ENCODE measurements around the gene LMO3. TPM values are rescaled to one million over a fixed set of nuclear protein-coding genes. Genes with fewer than 3 reads are reported as not detected.
A peak's percentile ranks its signal among the peaks of the same experiment; 100 is the strongest.

The LMO3 gene
- total and polyA plus RNA-seq, 2 of the 4 experiments (the other 2 are of a cell fraction) = 0.54 to 0.84 TPM

- Histone ChIP-seq H4K8ac (ENCODE audit: low read depth in 2 of 2, low read length in 2 of 2) (no peak overlapping the region), H4K91ac (ENCODE audit: insufficient read depth, low read depth, low read length) (no peak overlapping the region), H2AK5ac (ENCODE audit: low read depth, low read length) (no peak overlapping the region), H3K36me3 (ENCODE audit: control insufficient read depth, insufficient read depth, low read length) (no peaks in the 10 kb centered on the region), H2AK9ac (replicated peaks; ENCODE audit: low read depth, low read length, poor library complexity) (no peak overlapping the region), H4K20me1 (ENCODE audit: insufficient read depth, low read length) (no peaks in the 10 kb centered on the region), H3K9me3 (ENCODE audit: control insufficient read depth, insufficient read depth, low read length) (no peaks in the 10 kb centered on the region), H3K56ac (ENCODE audit: extremely low read depth, insufficient read depth, low read length) (no peak overlapping the region), H4K5ac (ENCODE audit: low read depth, low read length) (no peak overlapping the region), H3K14ac (replicated peaks; ENCODE audit: low read depth, low read length) (no peak overlapping the region), H3K9me1 (ENCODE audit: insufficient read depth, low read length) (no peaks in the 10 kb centered on the region; the same call in 1 of the 2 replicates), H3K4ac (ENCODE audit: low read depth, low read length) (no peak overlapping the region), H2BK20ac (ENCODE audit: low read depth, low read length) (no peak overlapping the region), H3K27me3 (ENCODE audit: control insufficient read depth, insufficient read depth, low read length) (peaks cover 26% of the 10 kb centered on the region), H2BK15ac (ENCODE audit: low read depth, low read length) (no peak overlapping the region), H3K23ac (ENCODE audit: low read depth, low read length) (no peak overlapping the region; the same call in 1 of the 2 replicates), H2AFZ (replicated peaks; ENCODE audit: low read length, poor library complexity) (peak overlapping the region; percentile 80), H2BK5ac (ENCODE audit: low read depth, low read length, poor library complexity, severe bottlenecking) (no peak overlapping the region), H3K4me3 (ENCODE audit: insufficient read depth, low read depth, low read length) (peak overlapping the region; percentile 62), H3K18ac (ENCODE audit: low read depth, low read length) (no peak overlapping the region), H3K4me2 (ENCODE audit: low read depth, low read length) (peak overlapping the region; percentile 97), H2BK120ac (ENCODE audit: low read depth, low read length) (no peak overlapping the region), H3K9ac (ENCODE audit: low read depth, low read length) (peak overlapping the region; percentile 42), H3K27ac (ENCODE audit: insufficient read depth, low read length) (no peak overlapping the region), H3K4me1 (ENCODE audit: control insufficient read depth, insufficient read depth, low read length) (peaks cover 2% of the 10 kb centered on the region; the same call in 1 of the 2 replicates), H3K79me1 (ENCODE audit: low read depth in 1 of 2, low read length in 2 of 2) (no peaks in the 10 kb centered on the region)
- in situ Hi-C loops (cut with MboI; ENCODE audit: low sequenced_read_pairs) (no loop called here), dilution Hi-C loops (cut with HindIII; ENCODE audit: low sequenced_read_pairs, unreplicated experiment) (no loop called here), intact Hi-C loops (cut with micrococcal nuclease) (loop anchor here (2.0 to 5.0 kb wide), 3 partner anchors 220 to 624 kb away; no protein-coding TSS in a partner anchor)
- ATAC-seq (ENCODE audit: low read depth) (peak; percentile 69), DNase-seq (peak; percentile 27)
- BruUV-seq (replicated peaks) = no TSS peak
- ChIA-PET POLR2A (ENCODE audit: unreplicated experiment) (no interaction called here), CTCF (interaction anchor here (0.6 to 1.5 kb wide), 2 partner anchors 131 to 1058 kb away, joined by 3 to 4 read pairs; no protein-coding TSS in a partner anchor)
- 5% methylated on average over 4 of the region's 26 CpGs; no CpG with 5 or more reads in 1 of the 2 experiments for WGBS, 2 experiments (ENCODE audit: extremely low coverage in 2 of 2, insufficient read length in 1 of 2)
- TF ChIP-seq POLR2A (IDR thresholded peaks at IDR 0.05; ENCODE audit: low read depth, low read length) = no peak
- TF ChIP-seq SMC3 (IDR thresholded peaks at IDR 0.05; ENCODE audit: low read depth, low read length) = no peak
- no peak for TF ChIP-seq ELK1 (IDR thresholded peaks at IDR 0.05; ENCODE audit: borderline replicate concordance, low read depth, low read length)
- no peak for TF ChIP-seq RFX5 (IDR thresholded peaks at IDR 0.05; ENCODE audit: low read depth, low read length)
- TF ChIP-seq, protein P1, sequence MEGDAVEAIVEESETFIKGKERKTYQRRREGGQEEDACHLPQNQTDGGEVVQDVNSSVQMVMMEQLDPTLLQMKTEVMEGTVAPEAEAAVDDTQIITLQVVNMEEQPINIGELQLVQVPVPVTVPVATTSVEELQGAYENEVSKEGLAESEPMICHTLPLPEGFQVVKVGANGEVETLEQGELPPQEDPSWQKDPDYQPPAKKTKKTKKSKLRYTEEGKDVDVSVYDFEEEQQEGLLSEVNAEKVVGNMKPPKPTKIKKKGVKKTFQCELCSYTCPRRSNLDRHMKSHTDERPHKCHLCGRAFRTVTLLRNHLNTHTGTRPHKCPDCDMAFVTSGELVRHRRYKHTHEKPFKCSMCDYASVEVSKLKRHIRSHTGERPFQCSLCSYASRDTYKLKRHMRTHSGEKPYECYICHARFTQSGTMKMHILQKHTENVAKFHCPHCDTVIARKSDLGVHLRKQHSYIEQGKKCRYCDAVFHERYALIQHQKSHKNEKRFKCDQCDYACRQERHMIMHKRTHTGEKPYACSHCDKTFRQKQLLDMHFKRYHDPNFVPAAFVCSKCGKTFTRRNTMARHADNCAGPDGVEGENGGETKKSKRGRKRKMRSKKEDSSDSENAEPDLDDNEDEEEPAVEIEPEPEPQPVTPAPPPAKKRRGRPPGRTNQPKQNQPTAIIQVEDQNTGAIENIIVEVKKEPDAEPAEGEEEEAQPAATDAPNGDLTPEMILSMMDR (conservative IDR thresholded peaks at IDR 0.05; ENCODE audit: low read depth, low read length) = no peak
- no peak for TF ChIP-seq MAZ (IDR thresholded peaks at IDR 0.05; ENCODE audit: borderline replicate concordance, low read depth, low read length)
- no peak for TF ChIP-seq CHD1 (IDR thresholded peaks at IDR 0.05; ENCODE audit: low read depth, low read length)
- no peak for TF ChIP-seq MAFK (IDR thresholded peaks at IDR 0.05; ENCODE audit: low read depth, low read length)
- no peak for TF ChIP-seq CEBPB (IDR thresholded peaks at IDR 0.05; ENCODE audit: low read depth, low read length)
- no peak for TF ChIP-seq BHLHE40 (IDR thresholded peaks at IDR 0.05; ENCODE audit: low read depth, low read length)
- no peak for TF ChIP-seq NFE2L2 (IDR thresholded peaks at IDR 0.05; ENCODE audit: low read depth, low read length)
- TF ChIP-seq USF2 (IDR thresholded peaks at IDR 0.05; ENCODE audit: low read depth, low read length) = no peak
- TF ChIP-seq FOS (IDR thresholded peaks at IDR 0.05; ENCODE audit: low read depth, low read length) = no peak
- no peak for TF ChIP-seq MXI1 (IDR thresholded peaks at IDR 0.05; ENCODE audit: borderline replicate concordance, low read depth, low read length)
- TF ChIP-seq RAD21 (IDR thresholded peaks at IDR 0.05; ENCODE audit: low read length) = no peak
Observed at GRCh38 chr12:16606201-16606849, 363 bp upstream of the LMO3 start.
